Measurements from ENCODE around the gene KLHL3.

KLHL3 gene

GRCh38 chr5:137570070-137570469, 165.8 kb downstream of the KLHL3 start:
- peak; percentile 17 for DNase-seq

Measured in kidney glomerular epithelial cell (primary cell).